ENCODE measurements around the gene TFAP2C. TPM values are rescaled to one million over a fixed set of nuclear protein-coding genes. Genes with fewer than 3 reads are reported as not detected.

Gene TFAP2C
- total and polyA plus RNA-seq, 4 donors: 2.6 to 6.3 (median 4.5) TPM

- H3K4me1 ChIP-seq (ENCODE audit: control insufficient read depth in 5 of 5, insufficient read depth in 5 of 5, low read length in 5 of 5): no peaks in the 10 kb centered on the region
- H3K9ac ChIP-seq (ENCODE audit: insufficient read depth in 1 of 2, low read length in 2 of 2): no peak overlapping the region
- no peaks in the 10 kb centered on the region for H3K9me3 ChIP-seq (ENCODE audit: control insufficient read depth in 4 of 4, insufficient read depth in 3 of 4, low read length in 3 of 4)
- DNase-seq (peak in 1 of 3 donors; percentile 53), ATAC-seq (ENCODE audit: insufficient read depth, low FRiP score) (no peak)
- TF ChIP-seq CTCF (IDR thresholded peaks at IDR 0.05; ENCODE audit: control extremely low read depth, extremely low read depth): no peak
- no peak overlapping the region for H3K27ac ChIP-seq (ENCODE audit: low read depth in 1 of 2, low read length in 1 of 2)
- 89 to 91% methylated on average over 6 of the region's 6 CpGs for WGBS, 2 donors
- no peak overlapping the region for H3K4me3 ChIP-seq
- H3K27me3 ChIP-seq (ENCODE audit: control insufficient read depth in 3 of 3, insufficient read depth in 3 of 3, low read length in 2 of 3): no peaks in the 10 kb centered on the region
- H3K36me3 ChIP-seq (ENCODE audit: control insufficient read depth in 4 of 4, insufficient read depth in 4 of 4, low read length in 4 of 4): no peaks in the 10 kb centered on the region
These were observed 23.7 kb upstream of the TFAP2C start for GRCh38 chr20:56605261-56605996.

DNA sequence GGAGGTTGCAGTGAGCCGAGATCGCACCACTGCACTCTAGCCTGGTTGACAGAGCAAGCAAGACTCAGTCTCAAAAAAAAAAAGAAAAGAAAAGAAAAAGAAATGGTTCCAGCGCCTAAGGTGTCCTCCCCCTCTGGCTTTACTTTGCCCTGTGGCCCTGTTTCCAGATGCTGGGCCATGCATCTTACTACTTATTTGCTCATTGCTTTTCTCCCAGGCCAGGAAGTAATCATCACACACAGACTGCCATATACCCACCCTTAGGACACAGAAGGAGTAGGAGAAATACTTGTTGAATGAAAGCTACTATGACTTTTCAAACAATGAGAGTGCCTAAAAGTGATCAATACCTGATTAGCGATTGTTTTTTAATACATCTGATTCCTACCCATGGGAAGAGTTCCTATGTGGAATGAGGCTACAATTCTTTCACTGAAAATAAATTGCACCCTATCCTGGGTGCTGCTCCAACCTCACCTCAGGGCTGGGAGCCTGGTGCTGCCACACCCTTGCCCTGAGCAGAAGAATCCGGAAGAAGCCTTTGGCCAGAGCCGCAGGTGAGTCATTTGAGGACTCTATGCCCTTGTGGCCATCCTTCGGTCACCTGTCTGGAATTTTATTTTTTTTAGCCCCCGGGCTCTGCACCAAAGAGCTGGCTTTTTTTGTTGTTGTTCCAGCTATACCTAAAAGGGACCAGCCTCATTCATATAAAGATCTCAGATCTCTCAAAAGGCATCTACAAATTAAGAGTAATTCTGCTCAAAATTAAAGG, 22.7 kb upstream of the TFAP2C start:
- Histone ChIP-seq H3K9ac (ENCODE audit: insufficient read depth in 1 of 2, low read length in 2 of 2) (no peak overlapping the region), H3K4me3 (no peak overlapping the region), H3K27ac (ENCODE audit: low read depth in 1 of 2, low read length in 1 of 2) (no peak overlapping the region), H3K27me3 (ENCODE audit: control insufficient read depth in 3 of 3, insufficient read depth in 3 of 3, low read length in 2 of 3) (no peaks in the 10 kb centered on the region), H3K9me3 (ENCODE audit: control insufficient read depth in 4 of 4, insufficient read depth in 3 of 4, low read length in 3 of 4) (no peaks in the 10 kb centered on the region), H3K4me1 (ENCODE audit: control insufficient read depth in 5 of 5, insufficient read depth in 5 of 5, low read length in 5 of 5) (no peaks in the 10 kb centered on the region), H3K36me3 (ENCODE audit: control insufficient read depth in 4 of 4, insufficient read depth in 4 of 4, low read length in 4 of 4) (no peaks in the 10 kb centered on the region)
- ATAC-seq (ENCODE audit: insufficient read depth, low FRiP score) (no peak), DNase-seq (no peak)
- no peak for TF ChIP-seq CTCF (IDR thresholded peaks at IDR 0.05; ENCODE audit: control extremely low read depth, extremely low read depth)
- WGBS, 2 donors: 86 to 90% methylated on average over 8 of the region's 8 CpGs

- 86 to 93% methylated on average over 11 of the region's 11 CpGs for WGBS, 2 donors
- no peak overlapping the region for H3K9ac ChIP-seq (ENCODE audit: insufficient read depth in 1 of 2, low read length in 2 of 2)
- H3K9me3 ChIP-seq (ENCODE audit: control insufficient read depth in 4 of 4, insufficient read depth in 3 of 4, low read length in 3 of 4): no peaks in the 10 kb centered on the region
- no peak overlapping the region for H3K27ac ChIP-seq (ENCODE audit: low read depth in 1 of 2, low read length in 1 of 2)
- ATAC-seq (ENCODE audit: insufficient read depth, low FRiP score) (no peak), DNase-seq (no peak)
- H3K27me3 ChIP-seq (ENCODE audit: control insufficient read depth in 3 of 3, insufficient read depth in 3 of 3, low read length in 2 of 3): no peaks in the 10 kb centered on the region
- no peak for TF ChIP-seq CTCF (IDR thresholded peaks at IDR 0.05; ENCODE audit: control extremely low read depth, extremely low read depth)
- H3K4me3 ChIP-seq: no peak overlapping the region
- H3K4me1 ChIP-seq (ENCODE audit: control insufficient read depth in 5 of 5, insufficient read depth in 5 of 5, low read length in 5 of 5): no peaks in the 10 kb centered on the region
- no peaks in the 10 kb centered on the region for H3K36me3 ChIP-seq (ENCODE audit: control insufficient read depth in 4 of 4, insufficient read depth in 4 of 4, low read length in 4 of 4)
These were observed 21.9 kb upstream of the TFAP2C start for GRCh38 chr20:56607061-56607704.
